NCI-H2196 (cell line): ENCODE measurements around the gene ZNF14.
"Not testable (repeated sequence)": the region's sequence is repeated elsewhere in the genome, so short reads cannot be mapped to it uniquely, and the experiment has no call there.

Source experiments
- DNase-seq: peaks from one replicate; lab custom pipeline; 2025; ENCODE audit not compliant: unreplicated experiment; lab: John Stamatoyannopoulos, UW

Gene ZNF14

DNA sequence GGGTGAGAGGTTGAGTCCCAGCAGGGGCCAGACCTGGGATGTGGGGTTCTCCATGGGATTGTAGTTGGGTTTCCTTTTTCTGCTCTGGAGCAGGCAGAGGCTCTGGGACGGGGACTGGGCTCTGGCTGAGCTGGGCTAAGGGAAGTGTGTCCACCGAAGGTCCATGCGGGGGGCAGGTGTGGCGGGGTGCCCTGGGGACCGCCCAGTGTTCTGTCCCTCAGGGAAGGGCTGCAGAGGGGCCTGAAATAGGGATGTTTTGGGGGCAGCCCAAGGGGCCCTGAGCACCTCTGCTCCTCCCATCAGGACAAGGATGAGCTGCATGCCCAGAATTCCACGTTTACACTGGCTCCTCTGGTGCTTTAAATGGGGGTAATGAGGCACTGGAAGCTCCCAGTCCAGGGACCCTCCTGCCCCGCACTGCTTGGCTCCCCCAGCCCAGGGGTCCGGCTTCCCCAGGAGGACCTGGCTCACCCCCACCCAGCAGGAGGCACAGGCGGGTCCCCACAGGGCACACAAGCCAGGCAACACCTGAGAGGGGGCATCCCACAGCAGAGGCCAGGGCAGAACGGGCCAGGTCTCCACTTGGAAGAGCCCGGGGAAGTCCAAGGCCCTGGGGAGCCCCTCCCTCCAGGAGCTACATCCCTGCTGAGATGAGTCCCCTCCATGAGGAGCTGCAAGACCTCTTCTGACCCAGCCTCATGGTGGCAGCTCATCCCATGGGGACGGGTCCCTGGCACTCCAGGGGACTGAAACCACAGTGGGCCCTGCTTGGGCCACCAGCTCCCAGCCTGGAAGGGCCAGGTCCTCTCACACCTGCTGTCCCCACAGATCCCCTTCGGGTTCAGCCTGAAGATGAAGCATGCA lies 14.7 kb upstream of the ZNF14 start:
- DNase-seq, result no peak

DNA sequence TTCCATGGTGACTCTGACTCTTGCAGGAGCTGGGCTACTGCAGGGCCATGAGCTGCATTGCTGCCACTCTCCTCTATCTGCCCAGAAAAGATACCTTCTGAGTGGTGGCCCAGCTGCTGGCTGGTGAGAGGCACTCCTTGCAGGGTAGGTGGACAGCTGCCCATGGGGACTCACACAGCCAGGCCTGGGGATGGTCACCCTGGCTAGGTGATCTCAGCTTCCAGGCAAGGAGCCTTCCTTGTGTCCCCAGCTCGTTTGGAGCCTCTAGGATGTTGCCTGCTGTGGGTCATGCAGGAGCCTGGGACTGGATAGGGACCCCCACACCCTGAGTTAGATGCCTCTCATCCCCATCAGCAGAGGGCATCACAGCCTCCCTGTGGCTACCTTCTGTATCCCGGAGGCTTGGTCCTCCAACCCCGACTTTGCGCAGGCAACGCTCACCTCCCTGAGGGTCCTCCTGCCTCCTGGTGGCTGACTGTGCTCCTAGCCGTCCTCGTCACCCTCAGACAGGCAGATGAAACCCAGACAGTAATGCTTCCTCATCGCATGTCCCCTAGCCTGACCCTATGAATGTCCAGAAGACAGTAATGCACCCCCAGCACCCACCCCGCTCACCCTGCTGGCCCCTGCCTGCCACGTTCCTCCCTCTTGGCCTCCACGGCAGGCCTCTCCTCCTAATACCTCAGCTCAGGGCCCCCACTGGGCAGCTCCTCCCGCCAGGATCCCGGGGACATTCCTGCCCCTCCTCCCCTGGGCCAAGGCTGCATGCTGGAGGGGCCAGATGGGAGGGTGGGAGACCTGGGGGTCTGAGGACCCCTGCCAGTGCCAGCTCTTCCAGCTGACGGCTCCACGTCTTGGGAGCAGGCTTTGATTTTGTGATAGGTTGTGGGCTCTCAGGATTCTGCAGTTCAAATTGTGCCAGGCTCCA lies 13.6 kb upstream of the ZNF14 start:
- DNase-seq, result no peak

DNA sequence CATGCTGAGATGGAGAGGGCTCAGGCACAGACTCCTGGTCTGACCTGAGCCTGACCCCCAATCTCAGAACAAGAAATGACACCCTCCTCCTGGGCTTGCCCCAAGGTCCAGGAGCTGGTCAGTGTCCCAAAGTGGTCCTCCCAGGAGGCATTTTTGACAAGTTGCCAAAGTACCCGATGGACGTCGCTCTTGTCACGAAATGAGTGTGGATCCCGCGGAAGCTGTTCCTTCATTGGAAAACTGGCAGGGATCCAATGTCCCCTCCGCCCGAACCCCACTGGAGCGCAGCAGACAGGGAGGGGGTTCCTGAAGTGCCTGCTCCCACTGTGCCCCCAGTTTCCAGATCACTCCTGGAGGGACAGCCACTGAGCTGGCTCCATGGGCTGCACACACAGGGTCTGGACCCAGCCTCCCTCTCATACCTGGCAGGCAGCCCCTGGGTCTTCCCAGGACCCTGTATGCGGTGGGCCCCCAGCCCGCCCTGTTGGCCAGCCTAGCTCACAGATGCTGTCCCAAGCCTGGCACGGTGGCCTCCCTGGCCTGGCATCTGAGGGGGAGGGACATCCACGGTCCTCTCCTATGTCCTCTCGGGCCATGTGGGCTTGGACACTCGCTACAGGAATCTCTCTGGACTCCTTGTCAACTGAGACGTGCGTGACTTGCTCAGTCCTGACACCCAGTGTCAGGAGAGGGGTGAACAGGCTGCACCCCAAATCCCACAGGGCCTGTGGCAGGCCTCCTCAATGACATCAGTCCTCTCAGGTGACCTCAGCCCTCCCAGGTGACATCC lies 12.8 kb upstream of the ZNF14 start:
- DNase-seq, result no peak

DNA sequence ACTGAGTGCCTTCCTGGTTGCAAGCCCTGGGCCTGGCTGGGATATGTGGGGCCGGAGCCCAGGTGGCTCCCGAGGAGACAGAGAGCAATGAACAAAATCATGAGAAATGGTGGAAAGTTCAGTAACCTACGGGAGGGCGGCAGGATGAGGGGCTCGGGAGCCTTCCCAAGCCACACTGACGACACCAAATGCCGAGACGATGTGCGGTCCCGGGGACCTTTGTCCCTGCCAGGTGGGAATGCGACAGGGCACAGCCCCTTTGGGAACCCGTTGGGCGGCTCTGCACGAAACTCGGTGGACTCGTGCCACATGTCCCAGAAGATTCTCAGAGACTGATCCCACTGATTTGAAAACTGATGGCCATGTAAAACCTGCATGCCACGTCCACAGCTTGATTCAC lies 11.7 kb upstream of the ZNF14 start:
- DNase-seq, result no peak

DNA sequence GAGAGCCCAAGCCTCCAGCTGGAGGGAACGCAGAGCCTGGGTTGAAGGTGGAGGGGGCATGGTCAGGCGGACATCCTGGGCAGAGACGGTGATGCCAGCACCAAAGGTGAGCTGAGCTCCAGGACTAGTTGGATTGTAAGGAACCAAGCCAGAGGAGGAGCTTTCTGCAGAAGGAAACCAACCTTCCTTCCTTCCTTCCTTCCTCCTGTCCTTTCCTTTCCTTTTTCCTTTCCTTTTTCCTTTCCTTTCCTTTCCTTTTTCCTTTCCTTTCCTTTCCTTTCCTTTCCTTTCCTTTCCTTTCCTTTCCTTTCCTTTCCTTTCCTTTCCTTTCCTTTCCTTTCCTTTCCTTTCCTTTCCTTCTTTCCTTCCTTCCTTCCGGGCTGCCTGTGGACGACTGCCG lies 11.0 kb upstream of the ZNF14 start:
- not testable (repeated sequence) for DNase-seq

DNA sequence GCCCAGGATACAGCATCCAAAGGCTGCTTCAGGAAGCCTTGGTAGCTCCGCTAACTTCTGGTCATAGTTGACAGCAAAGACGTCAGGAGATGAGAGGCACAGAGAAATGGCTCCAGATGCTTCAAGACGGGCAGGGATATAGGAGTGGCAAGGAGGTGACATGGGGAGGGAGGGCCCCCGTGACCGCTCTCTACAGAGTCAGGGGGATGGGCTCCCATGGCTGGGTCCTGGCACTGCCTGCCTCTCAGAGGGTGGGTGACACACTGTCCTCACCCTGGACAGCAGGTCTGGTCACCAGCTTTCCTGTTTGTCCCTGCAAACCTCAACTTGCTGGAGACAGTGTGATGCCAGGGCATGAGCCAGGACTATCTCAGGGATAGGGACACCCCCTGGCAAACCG lies 10.3 kb upstream of the ZNF14 start:
- DNase-seq, result no peak

DNA sequence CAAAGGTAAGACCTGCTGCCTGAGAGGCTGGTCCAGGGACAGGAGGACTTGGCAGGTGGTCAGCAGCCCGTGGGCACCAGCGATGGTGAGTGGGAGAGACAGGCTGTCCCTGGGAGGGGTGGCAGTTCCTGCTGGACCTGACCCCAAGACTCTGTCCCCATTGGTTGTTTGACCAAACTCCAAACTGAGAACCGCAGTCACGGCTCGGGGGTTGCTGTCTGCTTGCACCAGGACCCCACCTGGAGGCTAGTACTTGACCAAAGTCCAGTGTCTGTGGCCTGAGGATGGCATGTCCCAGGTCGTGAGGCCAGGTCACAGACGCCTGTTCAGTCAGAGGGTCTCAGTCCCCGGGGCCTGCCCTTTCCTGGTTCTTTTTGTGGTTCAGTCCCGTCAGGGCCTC lies 9.9 kb upstream of the ZNF14 start:
- DNase-seq, result no peak

DNA sequence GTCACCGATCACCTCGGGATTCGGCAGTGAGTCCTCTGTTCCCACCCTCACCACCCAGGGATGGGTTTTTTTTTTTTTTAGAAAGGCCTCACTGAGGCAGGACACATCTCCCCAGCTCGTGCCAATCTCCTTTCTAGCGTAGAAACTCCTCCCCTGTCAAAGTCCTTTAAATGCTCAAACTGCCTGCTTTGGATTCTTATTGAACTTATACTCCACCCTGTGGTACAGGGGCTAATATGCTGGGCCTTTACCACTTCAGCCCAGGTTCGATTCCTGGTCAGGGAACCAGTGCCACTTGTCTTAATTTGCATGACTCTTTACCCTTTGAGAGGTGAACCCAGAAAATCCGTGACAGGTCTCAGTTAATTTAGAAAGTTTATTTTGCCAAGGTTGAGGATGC lies 8.3 kb upstream of the ZNF14 start:
- DNase-seq, result no peak

DNA sequence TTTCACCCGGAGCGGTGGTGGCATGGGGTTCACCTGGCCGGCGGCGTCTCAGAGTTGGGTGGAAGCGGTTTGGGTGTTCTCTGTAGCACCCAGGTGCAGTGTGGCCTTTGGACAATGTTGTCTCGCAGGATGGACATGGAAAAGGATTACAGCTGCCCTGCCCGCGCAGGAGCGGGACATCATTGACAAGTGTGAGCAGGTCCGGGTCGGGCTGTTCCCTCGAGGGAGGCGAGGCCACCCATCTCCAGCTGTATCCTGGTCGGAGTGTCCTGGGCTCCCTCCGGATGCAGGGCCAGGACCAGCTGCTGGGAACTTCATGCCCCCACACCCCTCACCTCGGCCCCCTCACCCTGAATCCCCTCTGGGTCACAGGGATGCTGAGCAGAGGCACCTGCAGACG lies 7.8 kb upstream of the ZNF14 start:
- no peak for DNase-seq

DNA sequence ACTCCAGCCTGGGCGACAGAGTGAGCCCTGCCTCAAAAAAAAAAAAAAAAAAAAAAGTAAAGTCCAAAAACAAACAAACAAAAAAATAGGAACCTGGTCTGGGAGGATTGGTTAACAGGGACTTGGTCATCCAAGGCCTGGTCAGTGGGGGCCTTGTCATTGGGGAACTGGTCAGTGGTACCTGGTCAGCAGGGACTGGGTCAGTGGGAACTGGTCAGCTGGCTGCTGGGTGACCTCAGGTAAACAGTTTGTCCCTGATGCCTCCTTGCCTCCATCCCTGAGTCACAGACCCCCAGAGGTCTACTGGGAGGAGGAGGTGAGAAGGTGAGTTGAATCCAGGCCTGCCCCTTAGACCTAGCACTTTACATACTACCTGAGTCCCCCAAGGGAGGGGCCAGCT lies 5.7 kb upstream of the ZNF14 start:
- DNase-seq, result no peak

DNA sequence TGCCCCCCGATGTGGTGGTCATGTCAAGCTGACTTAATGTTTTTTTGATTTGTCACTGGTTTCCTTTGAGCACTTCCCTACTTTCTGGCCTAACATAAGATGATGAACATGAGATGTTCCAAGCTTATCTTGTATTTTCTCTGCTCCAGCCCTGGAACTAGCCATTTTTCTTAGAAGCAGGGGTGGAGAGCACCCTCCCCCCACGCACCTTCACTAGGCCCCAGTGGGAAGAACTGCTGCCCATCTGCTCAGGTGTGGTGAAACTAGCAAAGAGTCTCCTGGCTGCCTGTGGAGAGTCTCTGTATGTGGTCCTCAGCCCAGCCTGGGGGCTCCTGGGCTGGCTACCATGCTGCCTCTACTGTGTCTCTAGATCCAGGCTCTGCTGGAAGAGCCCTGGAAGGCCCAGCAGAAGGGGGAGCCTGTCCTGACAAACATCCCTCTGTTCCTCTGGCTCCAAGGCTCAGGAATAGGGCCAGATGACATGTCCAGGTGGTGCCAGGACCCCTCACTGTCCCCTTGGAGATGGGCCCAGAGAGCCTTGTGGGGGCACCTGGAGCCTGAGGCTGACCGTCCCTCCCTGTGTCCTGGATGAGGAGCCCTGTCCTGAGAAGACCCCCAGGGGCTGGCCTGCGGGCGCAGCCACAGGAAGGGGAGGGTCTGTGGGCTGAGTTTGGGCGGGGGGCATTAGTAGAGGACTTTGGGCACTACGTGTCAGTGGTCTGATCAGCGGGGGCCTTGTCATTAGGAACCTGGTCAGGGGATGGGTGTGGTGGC lies 4.8 kb upstream of the ZNF14 start:
- no peak for DNase-seq

DNA sequence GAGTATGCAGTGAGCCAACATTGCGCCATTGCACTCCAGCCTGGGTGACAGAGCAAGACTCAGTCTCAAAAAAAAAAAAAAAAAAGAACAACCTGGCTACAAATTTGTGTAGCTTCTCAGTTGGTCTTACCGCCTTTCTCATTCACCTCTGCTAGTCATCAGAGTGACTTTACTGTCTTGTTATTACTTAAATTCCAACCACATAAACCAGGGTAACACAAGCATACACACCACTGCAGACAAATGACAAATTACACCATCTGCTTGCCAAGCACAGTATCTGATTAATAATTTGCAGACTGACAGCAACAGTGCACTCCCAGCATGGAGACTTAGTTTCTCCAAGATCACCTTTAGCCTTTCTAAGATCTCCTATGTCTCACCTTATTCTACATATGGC lies 11.0 kb downstream of the ZNF14 start:
- DNase-seq, result no peak

DNA sequence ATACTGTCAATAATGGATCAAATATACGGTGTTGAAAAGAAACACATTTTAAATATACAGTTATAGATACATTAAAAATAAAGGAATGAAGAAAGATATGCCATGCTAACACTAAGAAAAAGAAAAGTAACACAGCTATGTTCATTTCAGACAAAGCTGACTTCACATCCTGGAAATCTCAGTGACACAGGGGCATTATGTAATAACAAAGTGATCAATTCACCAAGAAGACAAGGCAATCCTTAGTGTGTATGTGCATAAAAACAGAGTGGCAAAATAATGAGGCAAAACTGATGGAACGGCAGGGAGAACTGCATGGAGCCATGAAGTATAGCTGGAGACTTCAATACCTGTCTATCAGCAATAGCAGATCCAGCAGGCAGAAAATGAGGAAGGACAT lies 13.1 kb downstream of the ZNF14 start:
- no peak for DNase-seq

DNA sequence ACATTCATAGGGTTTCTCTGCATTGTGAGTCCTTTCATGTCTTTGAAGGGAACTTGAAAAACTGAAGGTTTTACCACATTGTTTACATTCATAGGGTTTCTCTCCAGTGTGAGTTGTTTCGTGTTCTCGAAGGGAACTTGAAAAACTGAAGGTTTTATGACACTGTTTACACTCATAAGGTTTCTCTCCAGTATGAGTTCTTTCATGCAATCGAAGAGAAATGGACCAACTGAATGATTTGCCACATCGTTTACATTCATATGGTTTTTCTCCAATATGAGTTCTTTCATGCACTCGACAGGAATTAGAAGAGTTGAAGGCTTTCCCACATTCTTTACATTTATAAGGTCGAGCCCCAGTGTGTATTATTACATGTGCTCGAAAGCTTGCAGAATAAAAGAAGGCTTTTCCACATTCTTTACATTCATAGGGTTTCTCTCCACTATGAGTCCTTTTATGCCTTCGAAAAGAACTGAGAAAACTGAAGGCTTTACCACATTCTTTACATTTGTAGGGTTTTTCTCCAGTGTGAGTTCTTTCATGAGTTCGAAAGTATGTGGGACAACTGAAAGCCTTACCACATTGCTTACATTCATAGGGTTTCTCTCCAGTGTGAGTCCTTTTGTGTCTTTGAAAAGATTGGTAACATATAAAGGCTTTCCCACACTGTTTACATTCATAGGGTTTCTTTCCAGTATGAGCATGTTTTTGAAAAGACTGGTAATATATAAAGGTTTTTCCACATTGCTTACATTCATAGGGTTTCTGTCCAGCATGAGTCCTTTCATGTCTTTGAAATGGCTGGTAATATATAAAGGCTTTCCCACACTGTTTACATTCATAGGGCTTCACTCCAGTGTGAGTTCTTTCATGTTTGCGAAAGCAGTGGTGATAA lies 20.7 kb downstream of the ZNF14 start:
- DNase-seq, result no peak

DNA sequence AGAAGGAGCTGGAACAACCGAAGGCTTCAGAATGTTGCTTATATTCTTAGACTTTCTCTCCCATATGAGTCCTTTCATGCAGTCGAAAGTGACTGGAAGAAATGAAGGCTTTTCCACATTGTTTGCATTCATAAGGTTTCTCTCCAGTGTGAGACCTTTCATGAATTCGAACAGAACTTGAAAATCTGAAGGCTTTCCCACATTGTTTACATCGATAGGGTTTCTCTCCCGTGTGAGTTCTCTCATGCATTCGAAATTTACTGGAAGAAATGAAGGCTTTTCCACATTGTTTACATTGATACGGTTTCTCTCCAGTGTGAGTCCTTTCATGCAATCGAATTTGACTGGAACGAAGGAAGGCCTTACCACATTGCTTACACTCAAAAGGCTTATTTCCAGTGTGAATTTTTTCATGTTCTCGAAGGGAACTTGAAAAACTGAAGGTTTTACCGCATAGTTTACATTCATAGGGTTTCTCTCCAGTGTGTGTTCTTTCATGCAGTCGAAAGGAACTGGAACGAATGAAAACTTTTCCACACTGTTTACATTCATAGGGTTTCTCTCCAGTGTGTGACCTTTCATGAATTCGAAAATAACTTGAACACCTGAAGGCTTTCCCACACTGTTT lies 21.5 kb downstream of the ZNF14 start:
- DNase-seq, result no peak

DNA sequence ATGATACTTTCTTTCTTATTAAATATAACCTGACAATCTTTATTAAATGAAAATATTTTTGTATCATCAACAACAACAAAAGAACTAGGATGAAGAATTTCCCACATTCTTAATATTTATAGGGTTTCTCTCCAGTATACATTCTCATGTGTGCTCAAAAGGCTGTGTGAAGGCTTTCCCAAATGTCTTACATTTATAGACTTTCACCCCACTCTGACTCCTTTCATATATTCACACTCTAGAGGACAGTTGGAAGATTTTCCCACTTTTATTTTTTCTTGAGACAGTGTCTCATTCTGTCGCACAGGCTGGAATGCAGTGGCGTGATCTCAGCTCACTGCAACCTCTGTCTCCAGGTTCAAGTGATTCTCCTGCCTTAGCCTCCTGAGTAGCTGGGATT lies 22.4 kb downstream of the ZNF14 start:
- no peak for DNase-seq

DNA sequence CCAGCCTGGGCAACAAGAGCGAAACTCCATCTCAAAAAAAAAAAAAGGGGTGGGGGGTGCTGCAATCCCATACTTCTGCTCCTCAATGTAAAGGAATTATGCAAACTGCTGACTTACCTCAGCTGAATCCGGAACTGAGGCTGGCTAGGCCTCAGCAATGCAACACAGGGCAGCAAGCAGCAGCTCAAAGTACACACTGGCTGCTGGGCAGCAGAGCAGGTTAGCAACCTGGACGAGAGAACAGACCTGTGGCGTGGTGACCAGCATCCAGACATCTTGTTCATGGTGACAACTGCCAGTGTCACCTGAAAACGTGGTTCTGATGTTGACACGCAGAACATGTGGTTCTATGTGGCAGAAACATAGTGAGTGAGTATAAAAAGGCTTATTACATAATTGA lies 28.1 kb downstream of the ZNF14 start:
- DNase-seq, result no peak

DNA sequence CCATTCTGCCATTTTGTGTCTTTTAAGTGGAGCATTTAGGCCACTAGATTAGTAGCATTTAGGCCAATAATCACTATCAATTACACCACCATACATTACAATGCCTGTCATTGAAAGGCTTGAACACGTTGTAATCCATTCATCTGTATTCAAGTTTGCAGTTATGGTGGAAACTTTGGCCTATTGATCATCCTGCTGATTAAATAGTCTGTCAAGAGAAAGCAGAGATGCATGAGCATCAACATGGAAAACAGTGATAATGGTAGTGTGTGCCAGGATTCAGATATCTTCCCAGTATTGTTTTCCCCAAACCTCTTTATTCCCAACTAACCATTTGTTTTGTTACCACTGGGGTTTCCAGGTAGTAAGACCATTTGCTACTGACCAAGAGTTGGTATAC lies 32.4 kb downstream of the ZNF14 start:
- DNase-seq, result not testable (repeated sequence)

DNA sequence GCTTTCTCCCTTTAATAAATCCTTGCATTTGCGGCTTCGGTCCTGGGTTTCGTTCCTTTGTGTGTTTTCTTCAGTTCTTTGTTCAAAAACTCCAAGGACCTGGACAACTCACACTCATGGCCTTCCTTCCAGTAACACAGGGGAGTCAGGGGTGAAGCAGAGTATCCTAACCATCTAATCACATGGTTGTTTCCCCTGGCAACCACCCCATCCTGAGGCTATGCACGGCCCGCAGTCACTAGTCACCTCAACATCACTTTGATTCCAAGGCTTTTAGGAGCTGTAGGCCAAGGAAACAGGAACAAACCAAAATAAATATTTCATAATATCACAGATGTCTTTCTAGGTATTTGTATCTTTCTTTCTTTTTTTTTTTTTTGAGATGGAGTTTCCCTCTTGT lies 35.3 kb downstream of the ZNF14 start:
- no peak for DNase-seq
